Tibial artery (tissue), 4 donors: Measurements from ENCODE around the gene CAP2.

ENCODE experiments used
- DNase-seq, 2 donors: peaks; one replicate each; pipeline ENCODE4 v3.0.0-alpha.2; 2019
- H3K27ac ChIP-seq, 2 donors: fragments of 200-600 bp; sonication (generic) in 1 of 2; 1 replicate in 1 of 2; 2 replicates in 1 of 2; pipeline ENCODE4 v1.5.1; 2018 to 2019; ENCODE audit warnings: mild to moderate bottlenecking in 1 of 2
- H3K27me3 ChIP-seq, 2 donors: fragments of 200-600 bp; sonication (generic) in 1 of 2; one replicate each; pipeline versions ENCODE4 v1.5.1 to v1.6.0; 2016 to 2019
- H3K36me3 ChIP-seq, 3 donors: fragments of 200-600 bp; sonication (generic) in 2 of 3; one replicate each; pipeline ENCODE4 v1.5.1; 2016 to 2019; ENCODE audit warnings: mild to moderate bottlenecking in 2 of 3
- H3K4me1 ChIP-seq, 4 donors: fragments of 200-600 bp; sonication (generic) in 2 of 4; 1 replicate in 3 of 4; 2 replicates in 1 of 4; pipeline ENCODE4 v1.5.1; 2016 to 2019
- H3K4me3 ChIP-seq, 2 donors: fragments of 200-600 bp; sonication (generic) in 1 of 2; 1 replicate in 1 of 2; 2 replicates in 1 of 2; pipeline ENCODE4 v1.5.1; 2018 to 2019; ENCODE audit warnings: mild to moderate bottlenecking in 2 of 2
- H3K9me3 ChIP-seq, 3 donors: fragments of 200-600 bp; sonication (generic) in 1 of 3; one replicate each; pipeline ENCODE4 v1.5.1; 2016 to 2019
- CTCF ChIP-seq, 2 experiments: fragments of 200-600 bp in 1 of 2; fragments of 450-650 bp in 1 of 2; IDR thresholded peaks; one replicate each; pipeline ENCODE4 v1.5.1; 2017 to 2019; ENCODE audit warnings: antibody characterized with exemption in 2 of 2, mild to moderate bottlenecking in 1 of 2, moderate library complexity in 1 of 2
- intact Hi-C: fragments of 100-400 bp; cut with DNase I; formaldehyde crosslinking; loops from one replicate; pipeline ENCODE4 v1.15.0; 2023; ENCODE audit warnings: low total_unique reads

Gene CAP2

GRCh38 chr6:17475606-17476244 is 82.3 kb downstream of the CAP2 start:
- Histone ChIP-seq H3K9me3 (no peaks in the 10 kb centered on the region), H3K27ac (peak overlapping the region; percentile 40 to 63), H3K27me3 (no peaks in the 10 kb centered on the region), H3K4me1 (peaks cover 0 to 57% (median 12%) of the 10 kb centered on the region in 4 donors), H3K36me3 (no peaks in the 10 kb centered on the region), H3K4me3 (no peak overlapping the region)
- DNase-seq, result no peak
- TF ChIP-seq CTCF (IDR thresholded peaks at IDR 0.05), result no peak
- intact Hi-C loops, result no loop called here

DNA sequence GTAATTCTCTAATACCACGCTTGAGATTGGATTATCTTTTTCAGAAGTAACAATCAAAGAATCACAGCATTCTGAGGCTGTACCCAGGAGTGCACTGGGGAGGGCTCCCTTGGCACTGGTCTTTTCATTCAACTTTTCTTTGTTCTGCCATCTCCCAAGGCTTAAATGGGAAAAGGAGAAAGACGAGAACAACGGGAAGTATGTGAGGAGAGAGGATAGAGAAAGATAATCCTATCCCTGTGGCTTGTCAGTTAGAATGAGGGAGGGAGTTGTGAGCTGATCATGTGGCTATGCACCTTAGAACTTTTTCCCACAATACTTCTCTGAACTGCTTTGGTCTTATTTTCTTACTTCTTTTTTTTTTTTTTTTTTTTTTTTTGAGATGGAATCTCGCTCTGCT is 83.1 kb downstream of the CAP2 start:
- Histone ChIP-seq H3K36me3 (no peaks in the 10 kb centered on the region), H3K4me1 (peaks cover 0 to 51% (median 11%) of the 10 kb centered on the region in 4 donors), H3K4me3 (no peak overlapping the region), H3K27ac (peak overlapping the region; percentile 24 to 63), H3K27me3 (no peaks in the 10 kb centered on the region), H3K9me3 (no peaks in the 10 kb centered on the region)
- intact Hi-C loops, result no loop called here
- no peak for TF ChIP-seq CTCF (IDR thresholded peaks at IDR 0.05)
- DNase-seq, result no peak

- no peak for TF ChIP-seq CTCF (IDR thresholded peaks at IDR 0.05)
- Histone ChIP-seq H3K27me3 (no peaks in the 10 kb centered on the region), H3K27ac (peak overlapping the region in 1 of 2 donors; percentile 33), H3K4me1 (peaks cover 0 to 45% (median 11%) of the 10 kb centered on the region in 4 donors), H3K4me3 (no peak overlapping the region), H3K9me3 (no peaks in the 10 kb centered on the region), H3K36me3 (no peaks in the 10 kb centered on the region)
- no peak for DNase-seq
- intact Hi-C loops, result no loop called here
Observed at GRCh38 chr6:17477356-17477755, 84.0 kb downstream of the CAP2 start.

DNA sequence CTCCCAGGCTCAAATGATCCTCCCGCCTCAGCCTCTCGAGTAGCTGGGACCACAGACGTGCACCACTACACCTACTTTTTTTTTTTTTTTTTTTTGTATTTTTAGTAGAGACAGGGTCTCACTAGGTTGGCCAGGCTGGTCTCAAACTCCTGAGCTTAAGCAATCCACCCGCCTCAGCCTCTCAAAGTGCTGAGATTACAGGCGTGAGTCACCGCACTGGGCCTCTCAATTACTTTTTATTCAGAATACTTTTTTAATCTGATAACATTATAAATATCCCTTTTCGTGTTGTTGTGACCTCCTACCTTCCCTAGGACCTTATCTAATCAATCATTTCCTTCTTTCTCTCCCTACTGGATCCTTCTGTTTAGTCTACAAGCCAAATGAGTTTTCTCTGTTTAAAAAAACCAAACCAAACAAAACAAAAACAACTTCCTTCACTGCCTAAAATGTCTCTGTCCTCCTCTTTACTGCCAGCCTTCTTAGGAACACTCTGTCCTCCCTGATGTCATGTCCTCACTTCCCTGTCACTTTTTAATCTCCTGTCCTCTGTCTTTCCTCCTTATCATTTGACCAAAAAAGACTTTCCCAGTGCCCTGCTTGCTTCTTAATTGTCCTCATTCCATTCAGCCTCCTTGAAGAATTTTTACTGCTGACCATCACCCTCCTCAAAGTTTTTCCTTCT is 85.0 kb downstream of the CAP2 start:
- no peak for TF ChIP-seq CTCF (IDR thresholded peaks at IDR 0.05)
- H3K27ac ChIP-seq, result peak overlapping the region; percentile 51 to 54
- peaks cover 0 to 35% (median 1%) of the 10 kb centered on the region in 4 donors for H3K4me1 ChIP-seq
- H3K4me3 ChIP-seq, result no peak overlapping the region
- no peak for DNase-seq
- intact Hi-C loops, result no loop called here
- no peaks in the 10 kb centered on the region for H3K27me3 ChIP-seq
- H3K9me3 ChIP-seq, result no peaks in the 10 kb centered on the region
- no peaks in the 10 kb centered on the region for H3K36me3 ChIP-seq

GRCh38 chr6:17478946-17479345 is 85.6 kb downstream of the CAP2 start:
- no peak for DNase-seq
- Histone ChIP-seq H3K4me1 (peaks cover 0 to 29% (median 0%) of the 10 kb centered on the region in 4 donors), H3K9me3 (no peaks in the 10 kb centered on the region), H3K36me3 (no peaks in the 10 kb centered on the region), H3K27ac (peak overlapping the region; percentile 51 to 54), H3K27me3 (no peaks in the 10 kb centered on the region), H3K4me3 (no peak overlapping the region)
- intact Hi-C loops, result no loop called here
- no peak for TF ChIP-seq CTCF (IDR thresholded peaks at IDR 0.05)
